ENCODE results near the gene SKIC3.

SKIC3 gene

GRCh38 chr5:95583992-95584391 is 29.2 kb upstream of the SKIC3 start:
- DNase-seq (ENCODE audit: low read depth) = no peak
- H3K4me3 ChIP-seq (replicated peaks; ENCODE audit: low read depth, low read length) = no peak overlapping the region
- TF ChIP-seq CTCF (IDR thresholded peaks at IDR 0.05; ENCODE audit: low read length, missing control alignments) = no peak

GRCh38 chr5:95581576-95581975 is 26.8 kb upstream of the SKIC3 start:
- no peak overlapping the region for H3K4me3 ChIP-seq (replicated peaks; ENCODE audit: low read depth, low read length)
- no peak for TF ChIP-seq CTCF (IDR thresholded peaks at IDR 0.05; ENCODE audit: low read length, missing control alignments)
- DNase-seq (ENCODE audit: low read depth) = no peak

GRCh38 chr5:95572016-95572415 is 17.2 kb upstream of the SKIC3 start:
- TF ChIP-seq CTCF (IDR thresholded peaks at IDR 0.05; ENCODE audit: low read length, missing control alignments) = no peak
- no peak overlapping the region for H3K4me3 ChIP-seq (replicated peaks; ENCODE audit: low read depth, low read length)
- DNase-seq (ENCODE audit: low read depth) = no peak

GRCh38 chr5:95565280-95565920 is 10.6 kb upstream of the SKIC3 start:
- no peak for TF ChIP-seq CTCF (IDR thresholded peaks at IDR 0.05; ENCODE audit: low read length, missing control alignments)
- no peak overlapping the region for H3K4me3 ChIP-seq (replicated peaks; ENCODE audit: low read depth, low read length)
- DNase-seq (ENCODE audit: low read depth) = peak; percentile 42

- no peak for TF ChIP-seq CTCF (IDR thresholded peaks at IDR 0.05; ENCODE audit: low read length, missing control alignments)
- H3K4me3 ChIP-seq (replicated peaks; ENCODE audit: low read depth, low read length) = no peak overlapping the region
- peak; percentile 8 for DNase-seq (ENCODE audit: low read depth)
These were observed 9.7 kb upstream of the SKIC3 start for GRCh38 chr5:95564450-95564849.

- H3K4me3 ChIP-seq (replicated peaks; ENCODE audit: low read depth, low read length) = no peak overlapping the region
- TF ChIP-seq CTCF (IDR thresholded peaks at IDR 0.05; ENCODE audit: low read length, missing control alignments) = no peak
- DNase-seq (ENCODE audit: low read depth) = no peak
These were observed 8.6 kb upstream of the SKIC3 start for GRCh38 chr5:95563367-95563766.

- DNase-seq (ENCODE audit: low read depth) = no peak
- no peak for TF ChIP-seq CTCF (IDR thresholded peaks at IDR 0.05; ENCODE audit: low read length, missing control alignments)
- H3K4me3 ChIP-seq (replicated peaks; ENCODE audit: low read depth, low read length) = no peak overlapping the region
These were observed 7.5 kb upstream of the SKIC3 start for GRCh38 chr5:95562282-95562681.
